Measurements from ENCODE around the gene SLC25A38.
"Not testable (repeated sequence)": the region's sequence is repeated elsewhere in the genome, so short reads cannot be mapped to it uniquely, and the experiment has no call there.

SLC25A38 gene

GRCh38 chr3:39383045-39383880 lies at the start of gene SLC25A38:
Gene SLC25A38, plus strand, starts transcription at chr3:39383370. Its CDS starts 355 bp downstream, at chr3:39383725.
- Mint-ChIP-seq H3K36me3 (ENCODE audit: low read depth) (peaks cover 9% of the 10 kb centered on the region), H3K9me3 (no peaks in the 10 kb centered on the region), H3K4me3 (peak within 1 kb of the TSS; percentile 93), H3K4me1 (ENCODE audit: low read depth) (peaks cover 18% of the 10 kb centered on the region), H3K27me3 (no peaks in the 10 kb centered on the region), H3K27ac (peak within 1 kb of the TSS; percentile 94)
- intact Hi-C loops (cut with micrococcal nuclease): loop anchor here (5.0 to 10.0 kb wide), 3 partner anchors 198 to 1246 kb away; partner anchors contain the start of genes ACAA1, MYD88, SCN11A and WDR48

- no peaks in the 10 kb centered on the region for H3K9me3 Mint-ChIP-seq
- H3K27me3 Mint-ChIP-seq: no peaks in the 10 kb centered on the region
- H3K27ac Mint-ChIP-seq: no peak overlapping the region
- H3K4me3 Mint-ChIP-seq: no peak overlapping the region
- intact Hi-C loops (cut with micrococcal nuclease): no loop called here
- H3K36me3 Mint-ChIP-seq (ENCODE audit: low read depth): no peaks in the 10 kb centered on the region
- H3K4me1 Mint-ChIP-seq (ENCODE audit: low read depth): no peaks in the 10 kb centered on the region
These were observed 49.6 kb upstream of the SLC25A38 start for GRCh38 chr3:39333607-39334006.

- Mint-ChIP-seq H3K27me3 (no peaks in the 10 kb centered on the region), H3K4me3 (no peak overlapping the region), H3K9me3 (no peaks in the 10 kb centered on the region), H3K4me1 (ENCODE audit: low read depth) (no peaks in the 10 kb centered on the region), H3K27ac (no peak overlapping the region), H3K36me3 (ENCODE audit: low read depth) (no peaks in the 10 kb centered on the region)
- intact Hi-C loops (cut with micrococcal nuclease): no loop called here
These were observed 49.0 kb upstream of the SLC25A38 start for GRCh38 chr3:39334205-39334604.

GRCh38 chr3:39338201-39338600 lies 45.0 kb upstream of the SLC25A38 start:
- Mint-ChIP-seq H3K4me1 (ENCODE audit: low read depth) (no peaks in the 10 kb centered on the region), H3K9me3 (no peaks in the 10 kb centered on the region), H3K27ac (no peak overlapping the region), H3K36me3 (ENCODE audit: low read depth) (no peaks in the 10 kb centered on the region), H3K4me3 (no peak overlapping the region), H3K27me3 (no peaks in the 10 kb centered on the region)
- intact Hi-C loops (cut with micrococcal nuclease): no loop called here

- Mint-ChIP-seq H3K4me3 (no peak overlapping the region), H3K27me3 (no peaks in the 10 kb centered on the region), H3K9me3 (no peaks in the 10 kb centered on the region), H3K4me1 (ENCODE audit: low read depth) (no peaks in the 10 kb centered on the region), H3K27ac (no peak overlapping the region), H3K36me3 (ENCODE audit: low read depth) (no peaks in the 10 kb centered on the region)
- intact Hi-C loops (cut with micrococcal nuclease): no loop called here
These were observed 44.1 kb upstream of the SLC25A38 start for GRCh38 chr3:39339086-39339485.

GRCh38 chr3:39343076-39343717 lies 40.0 kb upstream of the SLC25A38 start:
- Mint-ChIP-seq H3K27me3 (no peaks in the 10 kb centered on the region), H3K4me1 (ENCODE audit: low read depth) (no peaks in the 10 kb centered on the region), H3K27ac (no peak overlapping the region), H3K9me3 (no peaks in the 10 kb centered on the region), H3K36me3 (ENCODE audit: low read depth) (no peaks in the 10 kb centered on the region), H3K4me3 (no peak overlapping the region)
- intact Hi-C loops (cut with micrococcal nuclease): no loop called here

- intact Hi-C loops (cut with micrococcal nuclease): no loop called here
These were observed 39.4 kb upstream of the SLC25A38 start for GRCh38 chr3:39343760-39344159.

GRCh38 chr3:39344746-39345344 lies 38.3 kb upstream of the SLC25A38 start:
- H3K27ac Mint-ChIP-seq: no peak overlapping the region
- H3K4me1 Mint-ChIP-seq (ENCODE audit: low read depth): no peaks in the 10 kb centered on the region
- no peaks in the 10 kb centered on the region for H3K27me3 Mint-ChIP-seq
- H3K4me3 Mint-ChIP-seq: no peak overlapping the region
- H3K9me3 Mint-ChIP-seq: no peaks in the 10 kb centered on the region
- no peaks in the 10 kb centered on the region for H3K36me3 Mint-ChIP-seq (ENCODE audit: low read depth)
- intact Hi-C loops (cut with micrococcal nuclease): no loop called here

More at GRCh38 chr3:39343760-39344159, 39.4 kb upstream of the SLC25A38 start:
- no peak overlapping the region for H3K27ac Mint-ChIP-seq
- no peaks in the 10 kb centered on the region for H3K27me3 Mint-ChIP-seq
- no peaks in the 10 kb centered on the region for H3K9me3 Mint-ChIP-seq
- H3K4me3 Mint-ChIP-seq: no peak overlapping the region
- no peaks in the 10 kb centered on the region for H3K36me3 Mint-ChIP-seq (ENCODE audit: low read depth)
- no peaks in the 10 kb centered on the region for H3K4me1 Mint-ChIP-seq (ENCODE audit: low read depth)

GRCh38 chr3:39346785-39347585 lies 36.2 kb upstream of the SLC25A38 start:
- intact Hi-C loops (cut with micrococcal nuclease): no loop called here
- no peaks in the 10 kb centered on the region for H3K9me3 Mint-ChIP-seq
- no peak overlapping the region for H3K4me3 Mint-ChIP-seq
- no peak overlapping the region for H3K27ac Mint-ChIP-seq
- H3K4me1 Mint-ChIP-seq (ENCODE audit: low read depth): no peaks in the 10 kb centered on the region
- H3K36me3 Mint-ChIP-seq (ENCODE audit: low read depth): no peaks in the 10 kb centered on the region
- H3K27me3 Mint-ChIP-seq: no peaks in the 10 kb centered on the region

GRCh38 chr3:39347586-39347876 lies 35.6 kb upstream of the SLC25A38 start:
- Mint-ChIP-seq H3K4me1 (ENCODE audit: low read depth) (no peaks in the 10 kb centered on the region), H3K36me3 (ENCODE audit: low read depth) (no peaks in the 10 kb centered on the region), H3K9me3 (no peaks in the 10 kb centered on the region), H3K27me3 (no peaks in the 10 kb centered on the region), H3K27ac (no peak overlapping the region), H3K4me3 (no peak overlapping the region)
- intact Hi-C loops (cut with micrococcal nuclease): no loop called here

GRCh38 chr3:39349080-39349479 lies 34.1 kb upstream of the SLC25A38 start:
- Mint-ChIP-seq H3K36me3 (ENCODE audit: low read depth) (no peaks in the 10 kb centered on the region), H3K27ac (no peak overlapping the region), H3K4me1 (ENCODE audit: low read depth) (no peaks in the 10 kb centered on the region), H3K27me3 (no peaks in the 10 kb centered on the region), H3K9me3 (no peaks in the 10 kb centered on the region), H3K4me3 (no peak overlapping the region)
- intact Hi-C loops (cut with micrococcal nuclease): no loop called here

GRCh38 chr3:39350714-39351113 lies 32.5 kb upstream of the SLC25A38 start:
- Mint-ChIP-seq H3K4me3 (no peak overlapping the region), H3K27me3 (no peaks in the 10 kb centered on the region), H3K36me3 (ENCODE audit: low read depth) (no peaks in the 10 kb centered on the region), H3K9me3 (no peaks in the 10 kb centered on the region), H3K27ac (no peak overlapping the region), H3K4me1 (ENCODE audit: low read depth) (no peaks in the 10 kb centered on the region)
- intact Hi-C loops (cut with micrococcal nuclease): no loop called here

GRCh38 chr3:39351134-39351533 lies 32.0 kb upstream of the SLC25A38 start:
- H3K4me3 Mint-ChIP-seq; H3K4me1 Mint-ChIP-seq (ENCODE audit: low read depth); H3K9me3 Mint-ChIP-seq; H3K36me3 Mint-ChIP-seq (ENCODE audit: low read depth); intact Hi-C loops (cut with micrococcal nuclease); H3K27ac Mint-ChIP-seq; H3K27me3 Mint-ChIP-seq: not testable (repeated sequence)

Data from dendritic cell treated with granulocyte-macrophage colony-stimulating factor and Interleukin-4, amounts not matched to agents 40 ng/mL and 50 ng/mL, for 4 days (primary cell).